ENCODE measurements around the gene BAHCC1. TPM values are rescaled to one million over a fixed set of nuclear protein-coding genes. Genes with fewer than 3 reads are reported as not detected.

Gene BAHCC1
- total RNA-seq, 1 experiment from 2014 or later: 29.8 TPM

DNA sequence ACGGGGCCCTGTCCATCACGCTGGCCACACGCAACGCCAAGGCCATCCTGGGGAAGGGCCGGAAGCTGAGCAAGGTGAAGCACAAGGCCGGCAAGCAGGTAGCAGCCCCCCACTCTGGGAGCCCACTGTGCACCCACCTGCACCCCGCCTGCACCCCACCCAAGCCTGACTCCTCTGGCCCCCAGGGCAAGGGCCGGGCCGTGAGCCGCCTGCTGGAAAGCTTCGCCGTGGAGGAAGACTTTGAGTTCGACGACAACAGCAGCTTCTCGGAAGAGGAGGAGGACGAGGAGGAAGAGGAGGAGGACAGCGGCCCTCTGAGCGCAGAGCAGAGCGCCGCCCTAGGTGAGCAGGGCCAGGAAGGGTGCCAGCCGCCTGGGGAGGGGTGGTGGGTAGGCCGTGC is 63.4 kb downstream of the BAHCC1 start (continued):
- TF ChIP-seq, protein P1, sequence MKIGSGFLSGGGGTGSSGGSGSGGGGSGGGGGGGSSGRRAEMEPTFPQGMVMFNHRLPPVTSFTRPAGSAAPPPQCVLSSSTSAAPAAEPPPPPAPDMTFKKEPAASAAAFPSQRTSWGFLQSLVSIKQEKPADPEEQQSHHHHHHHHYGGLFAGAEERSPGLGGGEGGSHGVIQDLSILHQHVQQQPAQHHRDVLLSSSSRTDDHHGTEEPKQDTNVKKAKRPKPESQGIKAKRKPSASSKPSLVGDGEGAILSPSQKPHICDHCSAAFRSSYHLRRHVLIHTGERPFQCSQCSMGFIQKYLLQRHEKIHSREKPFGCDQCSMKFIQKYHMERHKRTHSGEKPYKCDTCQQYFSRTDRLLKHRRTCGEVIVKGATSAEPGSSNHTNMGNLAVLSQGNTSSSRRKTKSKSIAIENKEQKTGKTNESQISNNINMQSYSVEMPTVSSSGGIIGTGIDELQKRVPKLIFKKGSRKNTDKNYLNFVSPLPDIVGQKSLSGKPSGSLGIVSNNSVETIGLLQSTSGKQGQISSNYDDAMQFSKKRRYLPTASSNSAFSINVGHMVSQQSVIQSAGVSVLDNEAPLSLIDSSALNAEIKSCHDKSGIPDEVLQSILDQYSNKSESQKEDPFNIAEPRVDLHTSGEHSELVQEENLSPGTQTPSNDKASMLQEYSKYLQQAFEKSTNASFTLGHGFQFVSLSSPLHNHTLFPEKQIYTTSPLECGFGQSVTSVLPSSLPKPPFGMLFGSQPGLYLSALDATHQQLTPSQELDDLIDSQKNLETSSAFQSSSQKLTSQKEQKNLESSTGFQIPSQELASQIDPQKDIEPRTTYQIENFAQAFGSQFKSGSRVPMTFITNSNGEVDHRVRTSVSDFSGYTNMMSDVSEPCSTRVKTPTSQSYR (CRISPR knock-in tag; IDR thresholded peaks at IDR 0.05): no peak
- TF ChIP-seq, protein P2, sequence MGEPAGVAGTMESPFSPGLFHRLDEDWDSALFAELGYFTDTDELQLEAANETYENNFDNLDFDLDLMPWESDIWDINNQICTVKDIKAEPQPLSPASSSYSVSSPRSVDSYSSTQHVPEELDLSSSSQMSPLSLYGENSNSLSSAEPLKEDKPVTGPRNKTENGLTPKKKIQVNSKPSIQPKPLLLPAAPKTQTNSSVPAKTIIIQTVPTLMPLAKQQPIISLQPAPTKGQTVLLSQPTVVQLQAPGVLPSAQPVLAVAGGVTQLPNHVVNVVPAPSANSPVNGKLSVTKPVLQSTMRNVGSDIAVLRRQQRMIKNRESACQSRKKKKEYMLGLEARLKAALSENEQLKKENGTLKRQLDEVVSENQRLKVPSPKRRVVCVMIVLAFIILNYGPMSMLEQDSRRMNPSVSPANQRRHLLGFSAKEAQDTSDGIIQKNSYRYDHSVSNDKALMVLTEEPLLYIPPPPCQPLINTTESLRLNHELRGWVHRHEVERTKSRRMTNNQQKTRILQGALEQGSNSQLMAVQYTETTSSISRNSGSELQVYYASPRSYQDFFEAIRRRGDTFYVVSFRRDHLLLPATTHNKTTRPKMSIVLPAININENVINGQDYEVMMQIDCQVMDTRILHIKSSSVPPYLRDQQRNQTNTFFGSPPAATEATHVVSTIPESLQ (CRISPR knock-in tag; IDR thresholded peaks at IDR 0.05): no peak
- TF ChIP-seq ZNF671 (CRISPR knock-in tag; IDR thresholded peaks at IDR 0.05) (no peak), OVOL2 (CRISPR knock-in tag; IDR thresholded peaks at IDR 0.05; ENCODE audit: borderline replicate concordance) (no peak), ZNF138 (CRISPR knock-in tag; conservative IDR thresholded peaks at IDR 0.05) (no peak), NFATC4 (CRISPR knock-in tag; IDR thresholded peaks at IDR 0.05) (no peak), ZNF232 (CRISPR knock-in tag; IDR thresholded peaks at IDR 0.05) (no peak), JAZF1 (CRISPR knock-in tag; IDR thresholded peaks at IDR 0.05) (no peak)
- TF ChIP-seq, protein P3, sequence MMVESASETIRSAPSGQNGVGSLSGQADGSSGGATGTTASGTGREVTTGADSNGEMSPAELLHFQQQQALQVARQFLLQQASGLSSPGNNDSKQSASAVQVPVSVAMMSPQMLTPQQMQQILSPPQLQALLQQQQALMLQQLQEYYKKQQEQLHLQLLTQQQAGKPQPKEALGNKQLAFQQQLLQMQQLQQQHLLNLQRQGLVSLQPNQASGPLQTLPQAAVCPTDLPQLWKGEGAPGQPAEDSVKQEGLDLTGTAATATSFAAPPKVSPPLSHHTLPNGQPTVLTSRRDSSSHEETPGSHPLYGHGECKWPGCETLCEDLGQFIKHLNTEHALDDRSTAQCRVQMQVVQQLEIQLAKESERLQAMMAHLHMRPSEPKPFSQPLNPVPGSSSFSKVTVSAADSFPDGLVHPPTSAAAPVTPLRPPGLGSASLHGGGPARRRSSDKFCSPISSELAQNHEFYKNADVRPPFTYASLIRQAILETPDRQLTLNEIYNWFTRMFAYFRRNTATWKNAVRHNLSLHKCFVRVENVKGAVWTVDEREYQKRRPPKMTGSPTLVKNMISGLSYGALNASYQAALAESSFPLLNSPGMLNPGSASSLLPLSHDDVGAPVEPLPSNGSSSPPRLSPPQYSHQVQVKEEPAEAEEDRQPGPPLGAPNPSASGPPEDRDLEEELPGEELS (CRISPR knock-in tag; IDR thresholded peaks at IDR 0.05): no peak
- TF ChIP-seq, protein P4, sequence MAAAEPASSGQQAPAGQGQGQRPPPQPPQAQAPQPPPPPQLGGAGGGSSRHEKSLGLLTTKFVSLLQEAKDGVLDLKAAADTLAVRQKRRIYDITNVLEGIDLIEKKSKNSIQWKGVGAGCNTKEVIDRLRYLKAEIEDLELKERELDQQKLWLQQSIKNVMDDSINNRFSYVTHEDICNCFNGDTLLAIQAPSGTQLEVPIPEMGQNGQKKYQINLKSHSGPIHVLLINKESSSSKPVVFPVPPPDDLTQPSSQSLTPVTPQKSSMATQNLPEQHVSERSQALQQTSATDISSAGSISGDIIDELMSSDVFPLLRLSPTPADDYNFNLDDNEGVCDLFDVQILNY (CRISPR knock-in tag; IDR thresholded peaks at IDR 0.05): no peak
- TF ChIP-seq, protein P5, sequence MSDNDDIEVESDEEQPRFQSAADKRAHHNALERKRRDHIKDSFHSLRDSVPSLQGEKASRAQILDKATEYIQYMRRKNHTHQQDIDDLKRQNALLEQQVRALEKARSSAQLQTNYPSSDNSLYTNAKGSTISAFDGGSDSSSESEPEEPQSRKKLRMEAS (CRISPR knock-in tag; IDR thresholded peaks at IDR 0.05): no peak
- TF ChIP-seq, protein P6, sequence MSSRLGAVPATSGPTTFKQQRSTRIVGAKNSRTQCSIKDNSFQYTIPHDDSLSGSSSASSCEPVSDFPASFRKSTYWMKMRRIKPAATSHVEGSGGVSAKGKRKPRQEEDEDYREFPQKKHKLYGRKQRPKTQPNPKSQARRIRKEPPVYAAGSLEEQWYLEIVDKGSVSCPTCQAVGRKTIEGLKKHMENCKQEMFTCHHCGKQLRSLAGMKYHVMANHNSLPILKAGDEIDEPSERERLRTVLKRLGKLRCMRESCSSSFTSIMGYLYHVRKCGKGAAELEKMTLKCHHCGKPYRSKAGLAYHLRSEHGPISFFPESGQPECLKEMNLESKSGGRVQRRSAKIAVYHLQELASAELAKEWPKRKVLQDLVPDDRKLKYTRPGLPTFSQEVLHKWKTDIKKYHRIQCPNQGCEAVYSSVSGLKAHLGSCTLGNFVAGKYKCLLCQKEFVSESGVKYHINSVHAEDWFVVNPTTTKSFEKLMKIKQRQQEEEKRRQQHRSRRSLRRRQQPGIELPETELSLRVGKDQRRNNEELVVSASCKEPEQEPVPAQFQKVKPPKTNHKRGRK (CRISPR knock-in tag; IDR thresholded peaks at IDR 0.05; ENCODE audit: borderline replicate concordance): no peak
- TF ChIP-seq, protein P7, sequence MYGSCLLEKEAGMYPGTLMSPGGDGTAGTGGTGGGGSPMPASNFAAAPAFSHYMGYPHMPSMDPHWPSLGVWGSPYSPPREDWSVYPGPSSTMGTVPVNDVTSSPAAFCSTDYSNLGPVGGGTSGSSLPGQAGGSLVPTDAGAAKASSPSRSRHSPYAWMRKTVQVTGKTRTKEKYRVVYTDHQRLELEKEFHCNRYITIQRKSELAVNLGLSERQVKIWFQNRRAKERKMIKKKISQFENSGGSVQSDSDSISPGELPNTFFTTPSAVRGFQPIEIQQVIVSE (CRISPR knock-in tag; IDR thresholded peaks at IDR 0.05; ENCODE audit: borderline replicate concordance): no peak
- TF ChIP-seq, protein P8, sequence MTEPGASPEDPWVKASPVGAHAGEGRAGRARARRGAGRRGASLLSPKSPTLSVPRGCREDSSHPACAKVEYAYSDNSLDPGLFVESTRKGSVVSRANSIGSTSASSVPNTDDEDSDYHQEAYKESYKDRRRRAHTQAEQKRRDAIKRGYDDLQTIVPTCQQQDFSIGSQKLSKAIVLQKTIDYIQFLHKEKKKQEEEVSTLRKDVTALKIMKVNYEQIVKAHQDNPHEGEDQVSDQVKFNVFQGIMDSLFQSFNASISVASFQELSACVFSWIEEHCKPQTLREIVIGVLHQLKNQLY (CRISPR knock-in tag; IDR thresholded peaks at IDR 0.05): no peak
- TF ChIP-seq, protein P9, sequence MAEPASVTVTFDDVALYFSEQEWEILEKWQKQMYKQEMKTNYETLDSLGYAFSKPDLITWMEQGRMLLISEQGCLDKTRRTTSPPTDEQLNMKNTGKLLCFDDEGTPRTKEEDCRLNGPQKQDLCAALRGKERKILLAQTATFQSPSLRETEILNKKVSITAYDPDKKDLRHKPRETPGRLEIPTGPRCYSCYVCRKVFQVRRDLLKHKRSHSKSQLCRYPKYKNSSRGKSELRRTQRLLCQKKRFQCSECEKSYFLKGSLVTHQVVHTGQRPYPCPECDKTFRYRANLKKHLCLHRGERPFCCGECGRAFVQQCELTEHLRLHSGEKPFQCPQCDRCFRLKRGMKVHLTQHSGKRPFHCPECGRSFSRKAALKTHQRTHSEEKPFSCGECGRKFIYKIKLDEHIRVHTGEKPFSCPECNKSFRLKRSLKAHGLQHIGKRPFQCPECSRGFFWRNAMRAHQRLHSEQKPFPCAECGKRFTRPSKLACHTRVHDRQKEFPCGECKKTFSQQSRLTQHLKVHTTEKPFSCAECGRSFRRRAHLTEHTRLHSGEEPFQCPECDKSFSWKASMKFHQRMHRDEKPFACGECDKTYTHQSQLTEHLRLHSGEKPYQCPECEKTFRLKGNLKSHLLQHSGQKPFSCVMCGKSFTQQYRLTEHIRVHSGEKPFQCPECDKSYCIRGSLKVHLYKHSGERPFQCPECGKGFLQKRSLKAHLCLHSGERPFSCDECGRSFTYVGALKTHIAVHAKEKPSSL (CRISPR knock-in tag; conservative IDR thresholded peaks at IDR 0.05): no peak
